Liver (tissue), 9 donors: ENCODE results near the gene TOPBP1. TPM values are rescaled to one million over a fixed set of nuclear protein-coding genes. Genes with fewer than 3 reads are reported as not detected.

Experiments used
- DNase-seq: peaks from one replicate; pipeline ENCODE4 v3.0.0-alpha.2; 2017; ENCODE audit warnings: low spot score
- H3K27ac ChIP-seq, 2 donors: one replicate each; pipeline ENCODE4 v1.7.0; 2013; ENCODE audit warnings: inconsistent platforms in 2 of 2, low read length in 2 of 2, control low read depth in 1 of 2, low read depth in 1 of 2, mild to moderate bottlenecking in 1 of 2
- H3K27me3 ChIP-seq, 4 donors: one replicate each; pipeline versions ENCODE4 v1.6.1 to v1.7.0; 2013; ENCODE audit warnings: low read length in 3 of 4, inconsistent platforms in 1 of 4, mild to moderate bottlenecking in 1 of 4, moderate library complexity in 1 of 4; ENCODE audit not compliant: control insufficient read depth in 4 of 4, insufficient read depth in 4 of 4
- H3K36me3 ChIP-seq, 4 donors: one replicate each; pipeline versions ENCODE4 v1.6.1 to v1.7.0; 2013; ENCODE audit warnings: low read length in 3 of 4, mild to moderate bottlenecking in 3 of 4, low read depth in 1 of 4, moderate library complexity in 1 of 4; ENCODE audit not compliant: control insufficient read depth in 4 of 4, insufficient read depth in 3 of 4
- H3K4me1 ChIP-seq, 4 donors: one replicate each; pipeline versions ENCODE4 v1.6.1 to v1.7.0; 2013; ENCODE audit warnings: low read length in 3 of 4, mild to moderate bottlenecking in 3 of 4, moderate library complexity in 1 of 4; ENCODE audit not compliant: control insufficient read depth in 4 of 4, insufficient read depth in 4 of 4
- H3K4me3 ChIP-seq, 3 donors: one replicate each; pipeline versions ENCODE4 v1.6.1 to v1.7.0; 2013; ENCODE audit warnings: low read length in 3 of 3, control low read depth in 1 of 3, low read depth in 1 of 3, mild to moderate bottlenecking in 1 of 3
- H3K9ac ChIP-seq, 2 donors: one replicate each; pipeline ENCODE4 v1.7.0; 2013; ENCODE audit warnings: low read length in 2 of 2, mild to moderate bottlenecking in 2 of 2, moderate library complexity in 2 of 2, control low read depth in 1 of 2, low read depth in 1 of 2
- H3K9me3 ChIP-seq, 4 donors: one replicate each; pipeline versions ENCODE4 v1.6.1 to v1.7.0; 2013; ENCODE audit warnings: low read length in 3 of 4; ENCODE audit not compliant: control insufficient read depth in 4 of 4
- ATF3 ChIP-seq: IDR thresholded peaks from 2 replicates; pipeline ENCODE4 v1.6.1; 2016; ENCODE audit warnings: antibody characterized with exemption
- EGR1 ChIP-seq, 2 donors: IDR thresholded peaks; 2 replicates each; pipeline ENCODE4 v1.6.1; 2016 to 2018; ENCODE audit warnings: antibody characterized with exemption in 2 of 2, low read depth in 2 of 2
- FOXA1 ChIP-seq: IDR thresholded peaks from 2 replicates; pipeline ENCODE4 v1.6.1; 2016; ENCODE audit warnings: antibody characterized with exemption
- GABPA ChIP-seq, 2 donors: IDR thresholded peaks in 1 of 2; conservative IDR thresholded peaks in 1 of 2; 2 replicates each; pipeline ENCODE4 v1.6.1; 2016; ENCODE audit warnings: antibody characterized with exemption in 2 of 2, mild to moderate bottlenecking in 1 of 2, moderate library complexity in 1 of 2
- HNF4G ChIP-seq: IDR thresholded peaks from 2 replicates; pipeline ENCODE4 v1.6.1; 2016; ENCODE audit warnings: antibody characterized with exemption
- JUND ChIP-seq, 2 donors: IDR thresholded peaks; 2 replicates each; pipeline ENCODE4 v1.6.1; 2016; ENCODE audit warnings: antibody characterized with exemption in 2 of 2
- MAX ChIP-seq: IDR thresholded peaks from 2 replicates; pipeline ENCODE4 v1.6.1; 2016; ENCODE audit warnings: antibody characterized with exemption
- NR2F2 ChIP-seq: IDR thresholded peaks from 2 replicates; pipeline ENCODE4 v1.6.1; 2016; ENCODE audit warnings: antibody characterized with exemption
- RAD21 ChIP-seq, 2 donors: IDR thresholded peaks; 2 replicates each; pipeline ENCODE4 v1.6.1; 2016; ENCODE audit warnings: antibody characterized with exemption in 2 of 2, mild to moderate bottlenecking in 2 of 2
- RXRA ChIP-seq, 2 donors: IDR thresholded peaks; 2 replicates each; pipeline ENCODE4 v1.6.1; 2017 to 2018; ENCODE audit warnings: antibody characterized with exemption in 2 of 2, mild to moderate bottlenecking in 1 of 2
- SP1 ChIP-seq: IDR thresholded peaks from 2 replicates; pipeline ENCODE4 v1.6.1; 2018; ENCODE audit warnings: antibody characterized with exemption, mild to moderate bottlenecking
- TAF1 ChIP-seq: conservative IDR thresholded peaks from 2 replicates; pipeline ENCODE4 v1.6.1; 2016; ENCODE audit warnings: antibody characterized with exemption, mild to moderate bottlenecking
- YY1 ChIP-seq: IDR thresholded peaks from 2 replicates; pipeline ENCODE4 v1.6.1; 2016; ENCODE audit warnings: antibody characterized with exemption, mild to moderate bottlenecking
- WGBS: extraction: QIAGEN DNeasy Blood & Tissue Kit; methylation state at CpG from one replicate; pipeline ENCODE4 v1.1.7; 2013; 5-methylcytosine and 5-hydroxymethylcytosine counted together
- polyA plus RNA-seq, 2 donors: library from polyadenylated mRNA; stranded (reverse) in 1 of 2; unstranded in 1 of 2; fragments of 200-250 nt in 1 of 2; fragments of >200 nt in 1 of 2; fragmentation: Nextera tagmentation in 1 of 2; extraction: Ambion mirVana in 1 of 2; gene quantifications; one replicate each; pipeline versions ENCODE4 v1.2.1 to v1.2.3, GENCODE V29; 2013 to 2015
- total RNA-seq, 2 donors: library from RNA; depleted of rRNA; stranded (reverse); fragments of >200 nt; gene quantifications; one replicate each; pipeline ENCODE4 v1.2.3, GENCODE V29; 2014
- donor health status: healthy.
- donor health status: healthy.
- donor health status: healthy.
- donor health status: healthy.
- donor health status: healthy.

TOPBP1 gene
- total RNA-seq (10 to 100 TPM; 13.6 to 22.9 TPM), polyA plus RNA-seq (1 to 10 TPM; 3.3 to 3.8 TPM)

- peak; percentile 14 for TF ChIP-seq YY1
- no peak for TF ChIP-seq RXRA (IDR thresholded peaks at IDR 0.05)
- no peak for TF ChIP-seq RAD21 (IDR thresholded peaks at IDR 0.05)
- TF ChIP-seq GABPA (IDR thresholded peaks at IDR 0.05 in 1 of 2, conservative IDR thresholded peaks at IDR 0.05 in 1 of 2) = peak; percentile 83 to 94
- TF ChIP-seq MAX = peak; percentile 38
- peak in 1 of 2 donors; percentile 9 for TF ChIP-seq JUND (IDR thresholded peaks at IDR 0.05)
- no peak for TF ChIP-seq TAF1
- TF ChIP-seq ATF3 = no peak
- H3K4me1 ChIP-seq = peaks cover 3 to 34% (median 27%) of the 10 kb centered on the region in 4 donors
- H3K4me3 ChIP-seq = peak within 1 kb of the TSS; percentile 82 to 99 (median 97)
- H3K36me3 ChIP-seq = peaks cover 0 to 5% (median under 1%) of the 10 kb centered on the region in 4 donors
- H3K27ac ChIP-seq = peak within 1 kb of the TSS; percentile 66 to 71
- H3K9me3 ChIP-seq = no peaks in the 10 kb centered on the region
- peak within 1 kb of the TSS; percentile 49 to 93 for H3K9ac ChIP-seq
- H3K27me3 ChIP-seq = no peaks in the 10 kb centered on the region
- peak; percentile 80 for DNase-seq
- WGBS = under 1% methylated on average over 58 of the region's 58 CpGs
Measured at GRCh38 chr3:133661454-133662277, at the start of gene TOPBP1. TSS of gene TOPBP1 (minus strand) at chr3:133661941. CDS start at chr3:133661127, 814 bp downstream.

- TF ChIP-seq RXRA (IDR thresholded peaks at IDR 0.05) = no peak
- TF ChIP-seq YY1 = no peak
- no peak for TF ChIP-seq EGR1 (IDR thresholded peaks at IDR 0.05; ENCODE audit: low read depth in 2 of 2)
- no peak for TF ChIP-seq FOXA1
- Histone ChIP-seq H3K27ac (no peak overlapping the region), H3K9ac (no peak overlapping the region), H3K4me1 (peaks cover 0 to 4% (median 3%) of the 10 kb centered on the region in 4 donors), H3K9me3 (no peaks in the 10 kb centered on the region), H3K27me3 (no peaks in the 10 kb centered on the region), H3K4me3 (no peak overlapping the region), H3K36me3 (no peaks in the 10 kb centered on the region)
- WGBS = 57% methylated on average over 4 of the region's 4 CpGs
- no peak for DNase-seq
Measured at GRCh38 chr3:133711013-133711412, 49.3 kb upstream of the TOPBP1 start.

- Histone ChIP-seq H3K36me3 (no peaks in the 10 kb centered on the region), H3K4me3 (no peak overlapping the region), H3K9ac (no peak overlapping the region), H3K27me3 (no peaks in the 10 kb centered on the region), H3K27ac (no peak overlapping the region), H3K4me1 (peaks cover 2 to 5% (median 4%) of the 10 kb centered on the region in 4 donors), H3K9me3 (no peaks in the 10 kb centered on the region)
- TF ChIP-seq SP1 (no peak), TAF1 (no peak), HNF4G (no peak), JUND (IDR thresholded peaks at IDR 0.05) (no peak), NR2F2 (no peak)
- 92% methylated on average over 3 of the region's 3 CpGs for WGBS
- no peak for DNase-seq
Measured at GRCh38 chr3:133709139-133709750, 47.5 kb upstream of the TOPBP1 start.
